Measurements from ENCODE around the gene CERK. TPM values are rescaled to one million over a fixed set of nuclear protein-coding genes. Genes with fewer than 3 reads are reported as not detected.

The CERK gene
- total and polyA plus RNA-seq, 11 donors: 17.8 to 125 (median 72.3) TPM

DNA sequence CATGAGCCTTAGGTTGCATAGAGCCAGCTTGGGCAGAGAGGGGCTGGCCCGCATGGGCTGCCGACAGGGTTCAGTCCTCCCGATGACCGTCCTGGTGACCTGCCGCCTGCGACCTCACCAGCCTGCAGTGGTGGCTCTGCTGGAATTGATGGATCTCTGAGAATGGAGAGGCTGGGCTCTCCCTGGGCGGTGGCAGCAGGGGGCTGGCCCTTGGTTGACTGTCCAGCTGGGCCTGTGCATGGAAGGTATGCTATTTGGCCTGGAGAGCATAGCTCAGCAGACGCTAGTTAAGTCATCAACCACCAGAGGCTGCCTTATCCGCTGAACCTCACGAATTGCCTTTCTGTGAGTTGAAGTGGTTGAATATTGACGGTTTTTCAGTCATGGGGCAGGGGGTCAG lies 98.2 kb downstream of the CERK start:
- 86 to 91% (median 87%) methylated on average over 3 to 11 of the region's 11 CpGs for WGBS, 4 donors
- no peaks in the 10 kb centered on the region for H3K9me3 ChIP-seq
- TF ChIP-seq, protein P1, sequence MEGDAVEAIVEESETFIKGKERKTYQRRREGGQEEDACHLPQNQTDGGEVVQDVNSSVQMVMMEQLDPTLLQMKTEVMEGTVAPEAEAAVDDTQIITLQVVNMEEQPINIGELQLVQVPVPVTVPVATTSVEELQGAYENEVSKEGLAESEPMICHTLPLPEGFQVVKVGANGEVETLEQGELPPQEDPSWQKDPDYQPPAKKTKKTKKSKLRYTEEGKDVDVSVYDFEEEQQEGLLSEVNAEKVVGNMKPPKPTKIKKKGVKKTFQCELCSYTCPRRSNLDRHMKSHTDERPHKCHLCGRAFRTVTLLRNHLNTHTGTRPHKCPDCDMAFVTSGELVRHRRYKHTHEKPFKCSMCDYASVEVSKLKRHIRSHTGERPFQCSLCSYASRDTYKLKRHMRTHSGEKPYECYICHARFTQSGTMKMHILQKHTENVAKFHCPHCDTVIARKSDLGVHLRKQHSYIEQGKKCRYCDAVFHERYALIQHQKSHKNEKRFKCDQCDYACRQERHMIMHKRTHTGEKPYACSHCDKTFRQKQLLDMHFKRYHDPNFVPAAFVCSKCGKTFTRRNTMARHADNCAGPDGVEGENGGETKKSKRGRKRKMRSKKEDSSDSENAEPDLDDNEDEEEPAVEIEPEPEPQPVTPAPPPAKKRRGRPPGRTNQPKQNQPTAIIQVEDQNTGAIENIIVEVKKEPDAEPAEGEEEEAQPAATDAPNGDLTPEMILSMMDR (IDR thresholded peaks at IDR 0.05): no peak
- no peak for TF ChIP-seq POLR2A (IDR thresholded peaks at IDR 0.05)
- H3K36me3 ChIP-seq: peaks cover 0 to 15% (median 0%) of the 10 kb centered on the region in 9 donors
- ATAC-seq: no peak
- peak in 1 of 5 donors; percentile 28 for DNase-seq
- H3K4me3 ChIP-seq: no peak overlapping the region
- intact Hi-C loops (cut with DNase I): no loop called here
- H3K27ac ChIP-seq: peak overlapping the region in 3 of 12 donors; percentile 6 to 24 (median 7)
- peaks cover 0 to 63% (median 19%) of the 10 kb centered on the region in 12 donors for H3K4me1 ChIP-seq
- H3K27me3 ChIP-seq: no peaks in the 10 kb centered on the region

DNA sequence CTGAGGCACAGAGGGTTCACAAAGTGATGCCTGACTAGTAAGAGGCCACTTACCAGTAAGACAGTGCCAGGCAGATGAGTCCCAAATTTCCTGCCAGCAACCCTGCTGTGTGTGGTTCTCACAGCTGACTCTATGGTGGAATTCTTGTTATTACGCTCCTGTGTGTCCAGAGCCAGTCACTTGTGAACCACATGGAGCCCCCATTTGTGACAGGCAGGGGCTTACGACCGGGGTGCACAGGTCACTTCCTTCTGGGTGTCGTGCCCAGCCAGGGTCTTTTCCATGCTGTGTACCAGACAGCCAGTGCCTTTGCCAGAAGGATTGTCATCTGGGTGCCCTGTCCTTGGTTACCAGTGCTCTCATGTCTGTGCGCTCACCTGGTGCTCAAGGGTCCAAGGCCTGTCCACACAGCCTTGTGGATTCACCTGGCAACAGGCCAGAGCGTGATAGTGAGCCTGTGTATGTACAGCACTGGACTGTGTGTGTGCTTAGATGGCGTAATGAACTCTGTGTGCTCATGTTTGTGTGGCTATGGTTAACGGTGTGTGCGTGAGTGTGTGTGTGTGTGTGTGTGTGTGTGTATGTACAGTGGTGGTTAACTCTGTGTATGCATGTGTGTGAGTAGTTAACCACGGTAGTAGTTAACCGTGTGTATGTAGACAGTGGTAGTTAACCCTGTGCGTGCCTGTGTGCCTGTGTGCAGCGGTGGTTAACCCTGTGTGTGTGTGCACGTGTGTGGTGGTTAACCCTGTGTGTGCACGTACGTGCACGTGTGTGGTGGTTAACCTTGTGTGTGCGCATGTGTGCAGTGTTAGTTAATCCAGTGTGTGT lies 99.2 kb downstream of the CERK start:
- intact Hi-C loops (cut with DNase I): no loop called here
- ATAC-seq: peak; percentile 24 to 47 (median 32)
- peak overlapping the region in 2 of 12 donors; percentile 9 to 50 for H3K27ac ChIP-seq

GRCh38 chr22:46637711-46638600 lies 100.1 kb downstream of the CERK start:
- Histone ChIP-seq H3K4me3 (no peak overlapping the region), H3K27ac (peak overlapping the region in 2 of 12 donors; percentile 9 to 50), H3K9me3 (no peaks in the 10 kb centered on the region), H3K27me3 (no peaks in the 10 kb centered on the region), H3K4me1 (peaks cover 0 to 79% (median 26%) of the 10 kb centered on the region in 12 donors), H3K36me3 (peaks cover 0 to 15% (median 0%) of the 10 kb centered on the region in 9 donors)
- TF ChIP-seq, protein P1 (IDR thresholded peaks at IDR 0.05): no peak
- 83 to 90% (median 87%) methylated on average over 16 to 21 of the region's 21 CpGs for WGBS, 4 donors
- ATAC-seq (no peak), DNase-seq (peak in 1 of 5 donors; percentile 62)
- intact Hi-C loops (cut with DNase I): no loop called here

More for the DNA sequence above, 99.2 kb downstream of the CERK start:
- H3K9me3 ChIP-seq: no peaks in the 10 kb centered on the region
- peak in 1 of 5 donors; percentile 33 for DNase-seq
- peaks cover 0 to 15% (median 0%) of the 10 kb centered on the region in 9 donors for H3K36me3 ChIP-seq
- H3K27me3 ChIP-seq: no peaks in the 10 kb centered on the region
- H3K4me3 ChIP-seq: no peak overlapping the region
- 52 to 61% (median 59%) methylated on average over 14 to 18 of the region's 18 CpGs for WGBS, 4 donors
- TF ChIP-seq, protein P1 (IDR thresholded peaks at IDR 0.05): no peak
- TF ChIP-seq POLR2A (IDR thresholded peaks at IDR 0.05): no peak
- peaks cover 0 to 71% (median 26%) of the 10 kb centered on the region in 12 donors for H3K4me1 ChIP-seq

Measured in heart left ventricle (tissue), 16 donors.